ENCODE data around the gene LCE4A.

The LCE4A gene

GRCh38 chr1:152756872-152757271 is 48.9 kb downstream of the LCE4A start:
- Histone ChIP-seq H3K79me2 (no peaks in the 10 kb centered on the region), H3K4me2 (ENCODE audit: low read length) (no peak overlapping the region), H3K27ac (no peak overlapping the region), H3K4me3 (ENCODE audit: low read depth, low read length) (no peak overlapping the region), H3K4me1 (no peaks in the 10 kb centered on the region), H3K9ac (no peak overlapping the region), H3K9me3 (ENCODE audit: control insufficient read depth, low read length) (no peaks in the 10 kb centered on the region), H3K27me3 (ENCODE audit: control insufficient read depth, insufficient read depth, low read length) (no peaks in the 10 kb centered on the region), H2AFZ (no peak overlapping the region), H3K36me3 (ENCODE audit: control insufficient read depth, insufficient read depth, low read length) (no peaks in the 10 kb centered on the region)
- no peak for TF ChIP-seq CTCF (IDR thresholded peaks at IDR 0.05)

DNA sequence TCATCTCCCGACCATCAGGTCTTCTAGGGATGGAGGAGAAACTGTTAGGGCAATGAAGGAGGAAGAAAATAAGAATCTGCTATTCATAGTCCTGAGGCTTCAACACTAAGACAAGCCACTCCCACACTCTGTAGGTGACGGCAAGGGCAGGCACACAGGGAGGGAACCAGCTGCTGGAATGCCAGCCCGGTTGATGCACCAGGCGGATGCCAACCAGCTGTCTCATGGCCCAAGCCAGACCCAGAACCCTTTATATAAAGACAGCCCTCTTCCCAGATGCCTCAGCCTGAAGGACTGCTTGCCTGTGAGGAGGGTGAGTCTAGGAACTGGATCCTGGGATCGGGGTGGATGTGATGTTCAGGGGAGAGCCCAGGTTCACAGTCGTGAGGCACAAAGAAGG is 49.8 kb downstream of the LCE4A start, which contains the start of gene KPRP:
KPRP (plus strand) TSS at position 279 of the 400 bp plus-strand sequence. CDS start 1,564 bp downstream, outside the sequence.
- H3K79me2 ChIP-seq = no peaks in the 10 kb centered on the region
- no peak for TF ChIP-seq CTCF (IDR thresholded peaks at IDR 0.05)
- no peak within 1 kb of the TSS for H3K27ac ChIP-seq
- H2AFZ ChIP-seq = no peak within 1 kb of the TSS
- no peaks in the 10 kb centered on the region for H3K36me3 ChIP-seq (ENCODE audit: control insufficient read depth, insufficient read depth, low read length)
- H3K4me1 ChIP-seq = no peaks in the 10 kb centered on the region
- no peak within 1 kb of the TSS for H3K4me2 ChIP-seq (ENCODE audit: low read length)
- no peaks in the 10 kb centered on the region for H3K27me3 ChIP-seq (ENCODE audit: control insufficient read depth, insufficient read depth, low read length)
- no peak within 1 kb of the TSS for H3K9ac ChIP-seq
- no peaks in the 10 kb centered on the region for H3K9me3 ChIP-seq (ENCODE audit: control insufficient read depth, low read length)
- no peak within 1 kb of the TSS for H3K4me3 ChIP-seq (ENCODE audit: low read depth, low read length)

GRCh38 chr1:152758636-152759035 is 50.7 kb downstream of the LCE4A start:
- no peak overlapping the region for H2AFZ ChIP-seq
- H3K27me3 ChIP-seq (ENCODE audit: control insufficient read depth, insufficient read depth, low read length) = no peaks in the 10 kb centered on the region
- no peak for TF ChIP-seq CTCF (IDR thresholded peaks at IDR 0.05)
- H3K79me2 ChIP-seq = no peaks in the 10 kb centered on the region
- H3K36me3 ChIP-seq (ENCODE audit: control insufficient read depth, insufficient read depth, low read length) = no peaks in the 10 kb centered on the region
- H3K9me3 ChIP-seq (ENCODE audit: control insufficient read depth, low read length) = no peaks in the 10 kb centered on the region
- H3K9ac ChIP-seq = no peak overlapping the region
- H3K4me1 ChIP-seq = no peaks in the 10 kb centered on the region
- no peak overlapping the region for H3K4me2 ChIP-seq (ENCODE audit: low read length)
- H3K27ac ChIP-seq = no peak overlapping the region
- no peak overlapping the region for H3K4me3 ChIP-seq (ENCODE audit: low read depth, low read length)

Data from parathyroid adenoma (tissue), 2 donors.